NOMO-1 (cell line): ENCODE data around the gene TACC2.

Experiments
- DNase-seq, 2 experiments: peaks; one replicate each; lab custom pipeline; 2025; ENCODE audit not compliant: unreplicated experiment in 2 of 2; lab: John Stamatoyannopoulos, UW

TACC2 gene

DNA sequence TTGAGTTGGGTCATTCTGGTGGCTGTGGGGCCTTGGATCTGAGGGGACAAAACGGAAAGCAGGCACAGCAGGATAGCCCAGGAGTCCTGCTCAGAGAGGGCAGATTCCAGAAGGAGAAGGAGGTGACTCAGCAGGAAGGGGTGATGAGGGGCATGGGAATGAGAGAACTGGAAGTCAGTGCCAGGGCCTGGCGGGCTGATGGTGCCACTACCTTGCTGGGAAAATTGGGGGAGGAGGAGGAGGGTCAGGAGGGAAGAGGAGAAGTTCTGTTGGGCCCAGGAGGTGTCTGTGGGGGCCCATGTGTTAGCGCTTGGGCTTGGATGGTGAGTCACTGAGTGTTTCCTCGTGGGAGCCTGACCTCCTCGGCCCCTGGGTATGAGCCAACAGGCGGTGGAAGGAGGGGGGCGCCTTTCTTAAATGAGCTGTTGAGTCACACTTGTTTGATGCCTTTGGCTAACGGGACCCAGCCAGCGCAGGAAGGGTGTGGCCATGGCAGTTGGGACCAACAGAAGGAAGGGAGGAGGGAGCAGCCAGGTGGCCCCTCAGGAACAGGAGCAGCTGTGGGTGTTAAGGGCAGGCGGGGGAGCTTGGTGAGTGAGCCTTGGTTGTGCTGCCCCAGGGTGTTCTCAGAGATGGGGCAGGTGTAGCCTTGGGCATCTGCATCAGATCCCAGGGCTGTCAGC lies 152.1 kb downstream of the TACC2 start:
- DNase-seq = peak; percentile 68 to 73

DNA sequence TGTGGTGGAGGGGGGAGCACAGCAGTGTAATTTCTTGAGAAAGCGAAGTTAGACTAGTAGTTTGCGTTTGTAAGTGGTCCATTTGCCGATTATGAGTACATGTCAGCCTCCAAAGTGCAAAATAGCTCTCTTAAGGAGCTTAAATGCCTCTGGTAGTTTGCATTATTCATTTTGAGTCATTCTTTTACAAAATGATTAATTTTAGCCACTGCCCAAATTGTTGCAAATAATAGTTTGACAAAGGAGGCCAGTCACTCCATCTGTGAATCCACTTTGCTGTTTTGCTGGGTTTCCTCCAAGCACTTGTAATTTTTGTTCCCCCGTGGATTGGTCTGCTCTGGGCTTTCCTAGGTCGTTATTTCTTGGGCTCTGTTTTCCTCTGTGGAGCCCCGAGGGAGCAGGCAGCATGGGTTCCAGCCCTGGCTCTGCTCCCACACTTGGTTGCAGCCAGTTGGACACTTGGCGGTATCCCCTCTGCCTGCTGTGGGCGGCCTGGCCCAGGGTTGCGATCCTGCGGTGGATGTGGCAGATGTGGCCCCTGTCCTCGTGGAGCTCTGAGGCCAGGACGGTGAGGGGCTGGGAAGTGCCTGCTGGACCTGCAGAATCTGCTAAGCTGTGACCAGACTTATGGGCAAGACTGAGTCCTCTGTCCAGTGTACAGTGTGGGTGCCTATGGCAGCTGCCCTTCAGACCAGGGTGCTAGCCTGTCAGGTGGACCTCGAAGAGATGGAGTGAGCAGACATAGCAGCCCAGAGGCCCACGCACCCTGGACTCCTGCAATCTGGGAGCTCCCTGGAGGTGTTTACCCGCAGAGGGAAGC lies 153.1 kb downstream of the TACC2 start:
- DNase-seq = no peak

DNA sequence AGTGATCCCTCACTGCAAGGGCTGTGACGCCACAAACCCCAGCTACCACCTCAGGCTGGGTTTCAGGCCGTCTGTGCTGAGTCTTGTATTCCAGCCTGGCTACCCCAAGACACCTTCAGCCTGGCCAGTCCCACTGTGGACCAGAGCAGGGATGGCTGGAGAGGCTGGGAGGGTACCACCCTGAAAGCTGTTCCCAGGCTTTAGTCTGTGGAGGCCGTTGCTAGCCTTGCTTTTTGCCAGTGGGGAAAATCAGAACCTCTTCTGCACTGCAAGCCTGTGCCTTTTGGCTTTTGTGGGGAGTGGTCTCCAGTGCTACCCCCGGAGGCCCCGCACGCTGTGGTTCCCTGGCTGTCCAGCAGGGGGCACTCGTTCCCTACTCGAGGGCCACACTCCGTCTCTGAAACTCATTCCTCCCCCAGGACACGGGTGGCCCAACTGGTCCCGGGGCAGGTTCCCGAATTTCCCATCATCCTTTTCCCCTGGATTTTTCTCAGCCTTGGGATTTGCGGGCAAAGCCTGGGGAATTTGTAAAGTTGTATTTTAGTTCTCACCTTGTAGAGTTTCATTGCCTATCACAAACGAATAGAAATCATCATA lies 153.8 kb downstream of the TACC2 start:
- no peak for DNase-seq

DNA sequence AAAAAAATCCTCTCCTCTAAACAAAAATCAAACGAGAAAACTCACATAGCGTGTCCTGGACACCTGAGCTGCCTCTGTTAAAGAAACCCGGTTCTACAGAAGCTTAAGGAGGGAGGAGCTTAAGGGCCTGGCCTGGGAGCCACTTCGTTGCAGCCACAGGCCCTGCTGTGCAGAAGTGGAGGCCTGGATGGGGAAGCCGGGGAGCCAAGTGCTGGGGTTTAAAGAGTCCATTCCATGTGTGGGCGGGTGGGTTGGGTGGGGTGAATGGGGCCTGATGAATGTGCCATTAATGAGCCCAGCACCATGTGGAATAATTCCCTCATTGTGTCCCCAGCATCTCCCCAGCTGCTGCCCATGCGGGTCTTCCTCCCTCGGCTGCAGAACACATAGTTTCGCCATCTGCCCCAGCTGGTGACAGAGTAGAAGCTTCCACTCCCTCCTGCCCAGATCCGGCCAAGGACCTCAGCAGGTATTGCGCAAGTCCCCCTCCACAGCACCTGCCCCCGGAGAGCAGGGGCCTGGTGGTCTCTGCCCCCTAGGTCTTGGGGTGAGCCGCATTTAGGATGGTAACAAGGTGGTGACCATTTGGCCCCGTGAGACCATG lies 154.4 kb downstream of the TACC2 start:
- DNase-seq = no peak

DNA sequence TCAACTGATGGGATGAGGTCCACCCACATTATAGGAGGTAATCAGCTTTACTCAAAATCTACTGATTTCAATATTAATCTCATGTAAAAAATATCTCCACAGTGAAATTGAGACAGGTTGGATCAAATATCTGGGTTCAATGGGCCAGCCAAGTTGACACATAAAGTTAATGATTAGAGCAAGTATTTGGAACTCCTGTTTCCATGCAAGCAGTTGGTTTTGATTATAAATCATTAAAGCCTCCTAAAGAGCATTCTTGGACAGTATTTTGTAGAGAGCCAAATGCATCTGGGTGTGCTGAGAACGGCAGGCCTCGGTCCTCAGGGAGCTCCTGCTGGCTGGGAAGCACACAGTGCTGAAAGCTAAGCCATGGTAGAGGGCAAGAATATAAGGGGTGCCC lies 155.2 kb downstream of the TACC2 start:
- DNase-seq = no peak

DNA sequence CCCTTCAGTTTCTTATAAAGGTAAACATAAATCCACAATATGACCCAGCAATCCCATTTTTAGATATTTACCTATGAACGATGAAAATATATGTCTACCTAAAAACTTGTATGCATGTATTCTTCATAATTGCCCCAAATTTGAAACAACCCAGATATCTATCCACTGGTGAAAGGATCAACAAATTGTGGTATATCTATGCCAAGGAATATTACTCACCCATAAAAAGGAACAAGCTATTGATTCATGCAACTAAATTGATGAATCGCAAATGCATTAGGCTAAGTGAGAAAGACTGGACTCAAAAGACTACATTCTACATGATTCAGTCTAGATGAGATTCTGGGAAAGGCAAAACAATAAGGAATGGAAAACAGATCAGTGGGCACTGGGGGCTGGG lies 156.2 kb downstream of the TACC2 start:
- no peak for DNase-seq

DNA sequence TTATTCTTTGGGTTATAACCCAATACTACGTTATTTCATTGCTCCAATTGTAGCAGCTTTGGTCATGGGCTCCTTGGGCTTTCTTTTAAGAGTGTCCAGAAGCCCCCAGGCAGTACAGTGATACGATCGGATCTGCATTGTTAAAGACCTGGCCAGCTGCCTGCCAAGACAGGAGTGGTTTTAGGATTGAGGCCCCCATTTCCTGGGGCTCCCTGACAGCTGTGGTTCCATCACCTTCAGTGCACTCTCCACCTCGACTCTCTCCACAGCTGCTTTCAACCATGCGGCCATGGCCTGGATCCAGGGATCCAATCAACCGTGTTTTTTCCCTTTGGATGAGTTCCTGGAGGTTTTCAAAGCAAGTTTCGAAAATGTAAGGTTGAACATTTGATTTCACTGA lies 158.7 kb downstream of the TACC2 start:
- no peak for DNase-seq

DNA sequence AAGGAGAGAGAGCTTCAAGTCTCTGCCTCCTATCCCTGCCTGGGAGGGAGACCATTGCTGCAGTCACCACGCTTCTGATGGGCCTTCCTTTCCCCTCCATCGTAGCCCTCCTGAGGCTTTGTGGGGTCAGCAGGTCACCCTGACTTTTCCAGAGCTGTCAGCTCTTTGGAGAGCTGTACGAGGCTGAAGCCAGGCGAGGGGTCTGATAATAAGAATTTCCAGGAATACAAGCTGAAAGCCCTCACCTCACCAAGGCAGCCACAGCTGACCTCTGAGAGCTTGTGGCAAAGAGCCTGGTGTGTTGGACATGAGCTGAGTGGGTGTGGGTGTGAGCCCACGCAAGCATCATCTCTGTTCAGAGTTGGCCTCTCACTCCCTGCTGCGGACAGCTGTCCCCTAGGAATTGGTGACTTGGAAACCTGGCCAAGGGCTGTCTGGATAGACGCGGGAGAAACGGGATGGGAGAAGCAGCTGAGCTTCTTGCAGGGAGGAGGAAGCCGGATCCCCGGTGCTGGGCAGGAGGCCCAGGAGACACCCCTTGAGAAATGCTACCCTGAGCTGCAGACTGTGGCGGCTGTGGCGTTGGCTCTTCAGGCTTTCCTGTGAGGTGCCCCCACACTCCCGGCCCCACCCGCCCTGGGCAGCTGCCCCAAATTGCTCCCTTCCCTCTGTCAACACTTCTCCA lies 160.1 kb downstream of the TACC2 start:
- DNase-seq = no peak

DNA sequence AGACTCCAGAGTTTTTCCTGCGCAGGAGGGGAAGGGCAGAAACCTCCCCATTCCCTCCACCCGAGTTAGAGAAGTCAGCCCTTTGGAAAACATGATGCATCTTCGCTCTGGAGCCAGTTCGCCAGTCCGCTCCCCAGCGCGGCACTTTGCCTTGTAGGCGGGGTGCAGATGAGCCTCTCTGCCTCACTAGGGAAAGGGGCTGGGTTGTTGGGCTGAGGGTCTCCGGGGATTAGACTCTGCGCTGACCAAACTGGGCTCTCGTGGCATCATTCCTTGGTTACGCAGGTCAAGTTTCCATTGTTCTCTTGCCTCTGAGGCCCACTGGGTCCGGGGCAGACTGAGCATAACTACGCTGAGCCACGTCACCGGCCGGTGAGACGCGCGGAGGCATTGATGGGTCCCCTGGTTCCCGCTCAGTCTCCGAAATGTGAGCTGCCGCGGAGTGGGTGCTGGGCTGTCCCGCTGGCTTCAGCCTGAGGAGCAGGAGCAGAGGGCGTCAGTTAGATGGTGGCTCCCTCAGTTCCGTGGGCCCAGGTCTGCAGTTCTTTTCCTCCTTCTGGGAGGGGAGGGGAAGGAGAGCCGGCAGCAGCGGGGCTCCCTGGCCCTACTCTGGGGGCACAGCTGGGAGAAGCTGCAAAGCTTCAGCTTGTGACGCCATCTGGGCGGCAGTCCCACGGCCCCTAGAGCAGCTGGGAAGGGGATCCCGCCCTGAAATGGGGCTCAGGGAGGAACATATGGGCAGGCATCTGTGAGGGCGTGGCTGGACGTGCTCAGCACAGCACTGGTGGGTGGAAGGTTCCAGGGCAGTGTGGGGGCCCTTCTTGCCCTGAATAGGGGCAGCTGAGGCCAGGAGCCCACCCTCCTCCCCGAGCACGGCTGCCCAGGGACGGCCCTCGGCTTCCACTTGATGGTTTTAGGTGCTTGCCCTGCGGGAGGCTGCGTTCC lies 160.9 kb downstream of the TACC2 start:
- DNase-seq = no peak

DNA sequence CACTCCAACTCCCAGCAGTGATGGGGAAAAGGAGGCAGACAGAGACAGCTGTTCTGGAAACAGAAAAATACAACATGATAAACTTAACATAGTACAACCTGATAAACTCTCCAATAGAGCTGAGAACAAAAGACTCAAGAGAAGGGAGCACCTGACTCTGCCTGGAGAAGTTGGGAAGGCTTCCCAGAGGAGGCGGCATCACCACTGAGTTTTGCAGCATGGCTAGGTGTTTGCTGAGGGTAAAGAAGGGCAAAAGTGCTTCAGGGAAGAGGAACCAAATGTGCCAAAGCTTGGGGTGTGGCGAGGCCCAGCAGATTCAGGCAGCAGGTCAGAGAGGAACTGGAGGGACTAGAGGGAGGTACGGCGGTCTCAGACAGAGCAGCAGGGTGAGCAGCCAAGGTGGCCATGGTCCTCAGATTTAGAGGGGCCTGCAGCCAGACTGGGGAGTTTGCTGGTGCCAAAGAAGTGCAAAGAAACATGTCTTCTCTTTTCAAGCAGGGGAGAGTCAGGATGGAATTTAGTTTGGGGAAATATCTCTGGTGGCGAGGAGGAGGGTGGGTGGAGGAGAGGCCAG lies 162.2 kb downstream of the TACC2 start:
- DNase-seq = no peak

DNA sequence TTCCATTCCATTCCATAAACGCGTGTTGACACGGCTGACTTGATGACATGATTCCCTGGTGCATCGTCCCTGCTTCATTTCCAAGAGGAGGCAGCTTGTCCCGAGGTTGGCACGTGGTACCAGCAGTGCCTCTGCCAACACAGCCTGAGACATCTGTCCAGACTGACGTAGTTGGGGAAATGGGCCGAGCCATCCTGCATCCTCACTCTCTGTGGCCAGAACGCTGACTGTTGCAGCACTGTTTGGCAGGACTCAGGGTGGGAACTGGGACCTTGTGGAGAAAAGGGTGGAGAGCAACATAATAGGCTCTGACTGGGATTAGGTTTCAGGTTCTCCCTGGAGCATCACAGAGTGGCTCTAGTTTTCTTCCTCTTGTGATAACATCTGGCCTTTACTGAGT lies 163.6 kb downstream of the TACC2 start:
- no peak for DNase-seq

DNA sequence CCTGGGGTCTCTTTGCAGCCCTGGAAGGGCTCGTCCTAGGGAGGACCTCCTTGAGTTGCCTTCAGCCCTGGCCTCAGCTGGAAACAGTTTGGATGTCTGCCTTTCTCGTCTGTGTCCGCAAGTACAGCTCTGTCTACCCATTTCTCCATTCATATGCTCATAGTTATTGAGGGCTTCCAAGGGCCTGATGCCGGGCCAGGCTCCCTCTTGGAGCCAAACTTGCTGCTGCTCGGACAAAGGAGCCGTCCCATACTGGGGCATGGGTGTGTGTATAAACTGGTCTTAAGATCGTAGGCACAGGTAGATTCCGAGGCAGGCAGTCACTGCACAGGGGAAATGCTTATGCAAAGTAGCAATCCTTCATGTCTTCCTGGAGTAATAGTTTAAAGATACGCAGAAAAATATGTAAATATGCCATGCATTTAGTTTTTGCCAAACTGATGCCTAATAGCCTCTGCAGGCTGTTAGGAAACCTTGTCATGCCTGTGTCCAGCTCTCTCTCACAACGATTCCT lies 165.1 kb downstream of the TACC2 start:
- no peak for DNase-seq

DNA sequence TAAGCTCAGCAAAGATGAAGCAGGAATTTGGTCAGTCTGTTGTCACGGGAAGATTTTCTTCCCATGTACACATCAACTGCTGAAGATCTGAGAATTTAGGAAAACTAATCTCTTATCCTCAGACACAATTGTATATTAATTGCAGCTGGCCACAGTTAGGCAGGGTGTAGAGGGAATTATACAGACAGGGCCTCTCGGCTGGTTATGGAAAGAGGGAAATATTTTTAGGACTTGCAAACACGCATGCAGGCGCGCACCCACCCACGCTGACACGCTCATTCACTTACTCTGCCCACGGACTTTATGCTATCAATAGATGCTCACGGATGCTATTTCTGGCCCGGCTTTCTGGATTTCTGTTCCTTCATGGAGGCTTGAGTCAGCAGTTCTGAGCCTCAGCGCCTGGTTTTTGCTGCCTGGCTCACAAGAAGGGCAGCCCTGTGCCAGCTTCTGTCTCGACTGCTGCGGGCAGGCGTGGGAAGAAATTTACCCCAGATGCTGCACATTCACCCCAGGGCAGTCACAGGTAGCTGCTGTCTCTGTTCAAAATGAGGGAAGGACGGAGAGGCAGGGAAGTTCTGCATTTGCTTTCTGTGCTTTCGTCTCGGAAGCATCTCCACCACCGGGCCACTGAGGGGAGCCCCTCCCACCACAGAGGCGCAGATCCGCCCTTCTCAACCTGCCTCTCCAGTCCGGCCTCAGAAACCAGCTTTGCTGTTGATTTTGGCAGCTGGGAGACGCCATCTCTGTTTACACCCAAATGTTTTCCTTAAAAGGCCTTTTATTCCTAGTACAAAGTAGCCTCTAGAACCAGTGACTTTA lies 165.8 kb downstream of the TACC2 start:
- DNase-seq = no peak

DNA sequence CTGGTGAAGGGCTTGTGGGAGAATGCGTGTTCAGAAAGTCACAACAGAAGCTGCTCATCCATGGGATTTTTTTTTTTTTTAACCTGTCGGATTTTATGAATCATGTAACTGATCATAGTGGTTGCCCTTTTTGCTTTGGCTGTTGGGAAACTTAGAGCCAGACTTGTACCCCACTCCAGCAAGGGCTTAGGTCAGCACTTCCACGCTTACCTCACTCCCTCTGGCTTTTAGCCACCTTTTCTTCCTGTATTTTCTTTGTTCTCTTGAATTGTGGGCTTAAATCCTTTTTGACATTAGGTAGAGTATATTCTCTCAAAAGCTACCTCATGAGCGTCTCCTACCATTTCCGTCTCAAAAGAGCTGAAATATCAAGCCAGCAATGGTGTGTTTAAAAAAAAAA lies 168.5 kb downstream of the TACC2 start:
- no peak for DNase-seq

DNA sequence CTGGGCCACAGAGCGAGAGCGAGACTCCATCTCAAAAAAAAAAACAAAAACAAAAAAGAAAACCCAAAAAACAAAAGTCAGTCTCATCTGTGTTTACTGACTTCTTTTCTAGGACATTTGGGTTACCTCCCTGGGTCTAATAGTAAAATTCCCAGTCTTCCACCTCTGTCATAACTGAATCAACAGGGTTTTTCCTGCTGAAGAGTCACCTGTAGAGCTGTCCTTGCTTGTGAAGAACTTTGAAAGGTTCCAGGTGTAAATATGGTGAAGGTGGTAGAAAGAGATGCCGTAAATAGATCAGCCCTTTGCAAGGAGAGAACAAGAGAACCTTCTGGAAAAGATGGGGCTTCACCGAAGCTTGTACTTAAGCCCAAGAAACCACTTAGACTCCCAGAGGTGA lies 169.4 kb downstream of the TACC2 start:
- DNase-seq = no peak

DNA sequence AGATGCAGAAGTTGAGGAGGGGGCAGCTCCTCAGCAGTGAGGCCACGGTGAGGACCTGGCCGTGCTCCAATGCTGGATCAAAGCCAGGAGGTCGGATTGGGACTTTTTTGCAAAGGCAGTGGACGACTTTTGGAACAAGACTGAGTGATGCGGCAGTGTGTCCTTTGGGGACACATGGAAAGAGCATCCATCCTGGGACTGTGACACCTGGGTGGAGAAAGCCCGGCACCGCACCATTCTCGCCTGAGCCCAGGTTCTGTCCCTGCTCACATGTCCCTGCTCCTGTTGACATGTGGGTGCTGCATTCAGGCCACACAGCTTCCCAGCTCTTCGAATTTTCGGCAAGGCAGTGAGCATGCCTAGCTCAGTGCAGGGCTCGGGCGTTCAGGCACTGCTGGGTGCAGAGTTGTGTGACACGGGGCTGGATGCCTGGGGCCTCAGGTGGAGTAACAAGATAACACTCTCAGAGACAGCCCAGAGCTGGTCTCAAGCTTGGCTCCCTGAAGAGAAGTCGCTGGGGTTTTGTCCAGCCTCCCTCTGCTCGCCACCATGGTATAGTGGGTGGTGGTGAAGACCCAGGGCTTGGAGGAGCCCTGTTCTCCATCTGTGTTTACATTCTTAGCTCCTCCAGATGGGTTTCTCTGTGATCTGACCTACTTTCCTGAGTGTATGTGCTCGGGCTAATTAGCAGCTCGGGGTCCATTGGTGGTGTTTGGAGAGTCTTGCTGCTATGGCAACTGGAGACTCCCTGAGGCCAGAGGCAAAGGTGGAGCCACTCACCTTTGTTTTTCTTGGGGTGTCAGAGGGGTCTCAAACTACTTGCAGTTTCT lies 170.4 kb downstream of the TACC2 start:
- DNase-seq = no peak

DNA sequence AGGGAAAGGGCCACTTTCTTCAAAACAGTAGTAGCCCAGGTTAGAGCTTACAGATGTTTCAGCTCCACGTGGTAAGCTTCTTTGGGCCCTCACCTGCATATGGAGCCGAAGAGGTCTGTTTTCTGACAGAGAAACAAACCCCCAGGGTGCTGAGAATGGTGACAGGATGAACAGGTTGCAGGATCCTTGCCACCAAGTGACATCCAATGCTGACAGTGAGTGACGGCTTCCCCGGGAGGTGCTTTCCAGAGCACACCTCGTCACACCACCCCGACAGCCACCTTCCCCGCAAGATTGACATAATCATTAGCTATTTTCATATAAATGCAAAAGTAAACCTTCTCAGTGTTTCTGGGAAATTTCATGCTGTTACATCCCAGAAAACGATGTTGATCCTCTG lies 172.8 kb downstream of the TACC2 start:
- DNase-seq = no peak
